NCI-H1092 treated with DMSO at 0.1 percent for 48 hours (cell line): Measurements from ENCODE around the gene STKLD1.
"Not testable (repeated sequence)": the region's sequence is repeated elsewhere in the genome, so short reads cannot be mapped to it uniquely, and the experiment has no call there.

Experiments used
- DNase-seq: peaks from one replicate; lab custom pipeline; 2025; lab: John Stamatoyannopoulos, UW

Gene STKLD1

GRCh38 chr9:133443982-133444381, 67.8 kb downstream of the STKLD1 start:
- no peak for DNase-seq

DNA sequence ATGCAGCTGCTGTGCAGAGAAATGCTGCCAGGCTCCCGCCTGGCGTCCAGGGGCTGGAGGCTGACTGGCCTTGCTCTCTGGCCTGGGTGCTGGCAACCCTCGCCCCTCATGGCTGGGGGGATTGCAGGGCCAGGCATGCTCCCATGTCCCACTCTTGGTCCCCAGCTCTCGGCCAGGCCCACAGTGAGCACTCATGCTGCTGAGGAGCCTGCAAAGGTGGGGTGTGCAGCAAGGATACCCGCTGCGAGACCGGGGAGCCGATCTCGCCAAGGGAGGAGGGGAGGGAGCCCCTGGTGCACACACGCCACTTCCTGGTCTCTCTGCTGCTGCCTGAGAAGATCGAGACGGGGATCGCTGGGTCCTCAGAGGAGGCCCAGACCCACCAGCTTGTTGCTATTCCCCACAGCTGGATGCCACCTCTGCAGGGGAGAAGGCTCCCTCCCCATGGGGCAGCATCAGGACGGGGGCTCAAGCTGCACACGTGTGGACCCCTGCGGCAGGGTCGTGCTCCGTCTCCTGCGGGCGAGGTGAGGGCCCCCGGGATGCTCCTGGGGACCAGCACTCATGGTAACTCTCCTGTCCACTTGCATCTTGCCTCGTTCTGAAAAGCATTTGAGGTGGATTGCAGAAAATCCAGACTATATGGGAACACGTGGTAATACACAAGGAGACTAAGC, 69.3 kb downstream of the STKLD1 start:
- DNase-seq, result no peak

DNA sequence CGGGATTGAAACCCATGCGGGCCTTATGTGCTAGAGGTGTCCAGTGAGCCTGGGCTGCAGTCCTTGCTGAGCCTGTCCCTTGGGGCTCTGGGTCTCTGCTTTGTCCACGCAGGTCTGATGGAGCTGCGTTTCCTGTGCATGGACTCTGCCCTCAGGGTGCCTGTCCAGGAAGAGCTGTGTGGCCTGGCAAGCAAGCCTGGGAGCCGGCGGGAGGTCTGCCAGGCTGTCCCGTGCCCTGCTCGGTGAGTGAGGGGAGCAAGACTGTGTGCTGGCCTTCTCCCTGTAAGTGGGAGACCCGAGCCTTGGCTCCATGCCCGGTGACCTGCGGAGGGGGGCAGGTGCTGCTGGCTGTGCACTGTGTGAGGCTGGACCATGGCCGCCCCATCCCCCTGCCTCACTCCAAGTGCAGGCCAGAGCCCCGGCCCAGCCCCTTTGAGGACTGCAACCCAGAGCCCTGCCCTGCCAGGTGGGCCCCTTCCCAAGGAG, 72.4 kb downstream of the STKLD1 start:
- DNase-seq, result no peak

- DNase-seq, result no peak
Observed at GRCh38 chr9:133449760-133450159, 73.6 kb downstream of the STKLD1 start.

- not testable (repeated sequence) for DNase-seq
Observed at GRCh38 chr9:133451865-133452264, 75.7 kb downstream of the STKLD1 start.

DNA sequence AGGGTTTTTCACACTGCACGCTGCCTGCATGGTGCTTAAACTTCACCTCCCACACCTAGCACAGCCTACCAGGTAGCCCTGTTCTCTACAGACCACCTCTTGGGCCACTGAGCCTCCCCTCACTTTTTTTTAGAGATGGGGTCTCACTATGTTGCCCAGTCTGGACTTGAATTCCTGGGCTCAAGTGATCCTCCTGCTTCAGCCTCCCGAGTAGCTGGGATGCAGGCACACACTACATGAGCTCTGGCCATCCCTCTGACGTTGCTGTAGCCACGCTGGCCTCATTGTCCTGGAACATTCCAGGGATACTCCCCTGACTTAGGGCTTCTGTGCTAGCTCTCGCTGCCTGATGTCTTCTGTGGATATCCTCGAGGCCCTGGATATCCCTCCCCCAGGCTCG, 76.4 kb downstream of the STKLD1 start:
- no peak for DNase-seq

DNA sequence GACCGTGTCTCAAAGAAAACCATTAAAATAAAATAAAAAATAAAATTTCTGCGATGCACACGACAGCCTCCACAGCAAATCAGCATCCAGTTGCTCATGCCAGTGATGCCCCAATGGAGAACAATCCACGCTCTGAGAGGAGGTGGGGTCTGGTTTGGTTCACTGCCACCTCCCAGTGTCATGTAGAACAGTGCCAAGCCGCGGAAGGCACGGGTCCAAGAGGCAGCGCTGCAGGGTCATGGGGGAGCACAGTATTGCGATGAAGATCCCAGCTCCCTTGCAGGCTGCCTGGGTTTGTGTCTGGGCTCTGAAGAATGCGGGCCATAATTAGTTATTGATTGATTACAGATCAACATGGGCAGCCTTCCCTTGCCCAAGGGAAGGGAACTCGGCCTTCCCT, 77.5 kb downstream of the STKLD1 start:
- peak; percentile 23 for DNase-seq

DNA sequence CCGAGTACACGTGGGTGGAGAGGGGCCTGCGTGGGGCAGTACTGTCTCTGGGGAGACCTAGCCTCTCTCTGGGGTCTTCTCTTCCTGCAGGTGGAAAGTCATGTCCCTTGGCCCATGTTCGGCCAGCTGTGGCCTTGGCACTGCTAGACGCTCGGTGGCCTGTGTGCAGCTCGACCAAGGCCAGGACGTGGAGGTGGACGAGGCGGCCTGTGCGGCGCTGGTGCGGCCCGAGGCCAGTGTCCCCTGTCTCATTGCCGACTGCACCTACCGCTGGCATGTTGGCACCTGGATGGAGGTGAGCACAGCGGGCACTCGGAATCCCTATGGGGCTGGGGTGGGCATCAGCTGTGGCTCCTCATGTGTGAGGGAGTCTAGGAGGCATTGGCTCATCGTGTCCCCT, 78.2 kb downstream of the STKLD1 start:
- no peak for DNase-seq

DNA sequence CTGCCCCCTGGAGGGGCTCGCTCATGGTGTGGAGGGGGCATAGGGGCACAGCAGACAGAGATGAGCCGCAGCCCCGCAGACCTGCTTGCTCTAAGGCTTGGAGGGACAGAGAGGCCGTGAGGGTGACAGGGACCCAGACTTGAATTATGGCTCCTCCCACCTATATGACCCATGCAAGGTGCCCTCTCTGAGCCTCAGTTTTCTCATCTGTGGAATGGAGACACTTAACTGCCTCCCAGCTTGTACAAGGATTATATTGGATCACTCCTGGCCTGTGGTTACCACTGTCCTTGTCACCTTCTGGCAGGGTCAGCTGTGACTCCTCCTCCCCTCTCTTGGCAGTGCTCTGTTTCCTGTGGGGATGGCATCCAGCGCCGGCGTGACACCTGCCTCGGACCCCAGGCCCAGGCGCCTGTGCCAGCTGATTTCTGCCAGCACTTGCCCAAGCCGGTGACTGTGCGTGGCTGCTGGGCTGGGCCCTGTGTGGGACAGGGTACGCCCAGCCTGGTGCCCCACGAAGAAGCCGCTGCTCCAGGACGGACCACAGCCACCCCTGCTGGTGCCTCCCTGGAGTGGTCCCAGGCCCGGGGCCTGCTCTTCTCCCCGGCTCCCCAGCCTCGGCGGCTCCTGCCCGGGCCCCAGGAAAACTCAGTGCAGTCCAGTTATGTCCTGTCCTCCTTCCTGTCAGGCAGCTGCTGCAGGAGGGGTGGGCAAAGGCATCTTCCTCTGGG, 78.9 kb downstream of the STKLD1 start:
- DNase-seq, result no peak
